GM18505 (cell line): ENCODE results near the gene SUFU.
"Not testable (repeated sequence)": the region's sequence is repeated elsewhere in the genome, so short reads cannot be mapped to it uniquely, and the experiment has no call there.

Experiments
- ATAC-seq: cut with Tn5 transposase; IDR thresholded peaks from one replicate; pipeline ENCODE4 v1.9.1; 2021; ENCODE audit not compliant: unreplicated experiment
- POLR2A ChIP-seq: IDR thresholded peaks from 4 replicates; pipeline ENCODE4 v1.6.1; 2011; ENCODE audit warnings: borderline replicate concordance; ENCODE audit not compliant: insufficient read depth, insufficient read length; ENCODE audit errors: extremely low read depth

The SUFU gene

GRCh38 chr10:102656026-102656425 lies 152.3 kb downstream of the SUFU start:
- ATAC-seq, result no peak
- no peak for TF ChIP-seq POLR2A

GRCh38 chr10:102656791-102657371 lies 153.1 kb downstream of the SUFU start:
- ATAC-seq, result no peak
- no peak for TF ChIP-seq POLR2A

DNA sequence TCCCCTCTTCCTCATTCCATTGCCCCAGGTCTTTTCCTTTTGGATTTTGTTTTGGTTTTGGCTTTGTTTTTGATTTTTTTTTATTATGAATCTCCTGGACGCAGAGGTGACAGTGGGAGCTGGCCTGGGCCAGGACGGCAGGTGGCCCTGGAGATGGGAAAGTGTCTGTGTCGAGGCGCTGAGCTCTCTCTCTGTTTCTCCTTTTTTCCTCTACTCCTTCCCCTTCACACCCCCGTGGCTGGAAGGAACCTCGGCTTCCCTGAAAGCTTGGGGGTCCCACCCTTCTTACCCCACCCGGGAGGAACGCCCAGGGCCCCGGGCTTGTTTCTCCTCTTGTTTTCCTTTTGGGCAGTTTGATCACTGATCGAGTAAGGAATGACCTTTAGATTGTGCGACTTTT lies 153.7 kb downstream of the SUFU start:
- no peak for ATAC-seq
- TF ChIP-seq POLR2A, result no peak

GRCh38 chr10:102657984-102658724 lies 154.4 kb downstream of the SUFU start:
- ATAC-seq, result no peak
- no peak for TF ChIP-seq POLR2A

DNA sequence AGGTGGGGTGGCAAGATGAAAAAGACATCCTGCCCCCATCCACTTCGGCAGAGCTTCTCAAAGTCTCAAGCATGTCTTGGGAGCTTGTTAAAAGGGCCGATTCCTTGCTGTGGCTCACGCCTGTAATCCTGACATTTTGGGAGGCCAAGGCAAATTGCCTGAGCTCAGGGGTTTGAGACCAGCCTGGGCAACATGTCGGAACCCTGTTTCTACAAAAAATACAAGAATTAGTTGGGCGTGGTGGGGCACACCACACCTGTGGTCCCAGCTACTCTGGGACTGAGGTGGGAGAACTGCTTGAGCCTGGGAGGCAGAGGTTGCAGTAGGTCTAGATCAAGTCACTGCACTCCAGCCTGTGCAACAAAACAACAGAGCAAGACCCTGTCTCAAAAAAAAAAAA lies 155.0 kb downstream of the SUFU start:
- no peak for ATAC-seq
- TF ChIP-seq POLR2A, result no peak

DNA sequence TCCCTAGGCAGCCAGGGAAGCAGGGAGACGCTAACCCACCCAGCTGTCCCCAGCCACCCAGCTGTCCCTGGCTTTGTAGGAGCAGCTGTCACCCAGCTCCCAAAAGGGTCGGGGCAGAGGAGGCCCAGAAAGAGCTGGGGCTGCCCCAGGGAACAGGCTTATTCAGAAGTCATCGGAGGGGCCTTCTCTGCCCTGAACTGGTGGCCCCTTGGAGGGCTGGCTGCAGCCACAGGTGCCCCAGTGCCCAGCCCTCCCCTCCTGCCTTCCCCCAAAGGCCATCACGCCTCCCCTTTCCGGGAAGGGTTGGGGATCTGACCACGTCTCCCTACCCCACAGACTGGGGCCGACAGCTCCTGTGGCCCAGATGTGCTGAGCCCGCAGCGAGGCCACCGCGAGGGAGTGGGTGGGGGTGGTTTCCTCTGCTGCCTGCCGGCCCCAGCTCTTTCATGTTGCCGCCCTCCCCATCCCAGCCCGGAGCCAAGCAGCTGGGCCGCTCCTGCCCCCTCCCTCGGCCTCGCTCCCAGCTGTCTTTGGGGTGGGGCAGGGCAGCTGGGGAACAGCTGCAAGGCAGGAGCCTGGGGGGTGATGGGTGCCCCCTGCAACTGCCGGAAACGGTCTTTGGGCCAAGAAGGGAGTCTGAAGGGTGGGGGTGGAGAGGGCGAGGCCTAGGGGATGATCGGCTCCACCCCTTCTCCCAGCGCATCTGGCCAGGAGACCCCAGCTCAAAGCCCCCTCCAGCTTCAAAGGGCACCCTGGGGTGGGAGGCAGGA lies 157.3 kb downstream of the SUFU start:
- peak; percentile 75 for ATAC-seq
- TF ChIP-seq POLR2A, result peak; percentile 53

- TF ChIP-seq POLR2A, result no peak
- no peak for ATAC-seq
Observed at GRCh38 chr10:102661658-102662028, 157.9 kb downstream of the SUFU start.

- ATAC-seq, result no peak
- no peak for TF ChIP-seq POLR2A
Observed at GRCh38 chr10:102665904-102666509, 162.2 kb downstream of the SUFU start.

- ATAC-seq, result not testable (repeated sequence)
Observed at GRCh38 chr10:102667411-102667810, 163.6 kb downstream of the SUFU start.

DNA sequence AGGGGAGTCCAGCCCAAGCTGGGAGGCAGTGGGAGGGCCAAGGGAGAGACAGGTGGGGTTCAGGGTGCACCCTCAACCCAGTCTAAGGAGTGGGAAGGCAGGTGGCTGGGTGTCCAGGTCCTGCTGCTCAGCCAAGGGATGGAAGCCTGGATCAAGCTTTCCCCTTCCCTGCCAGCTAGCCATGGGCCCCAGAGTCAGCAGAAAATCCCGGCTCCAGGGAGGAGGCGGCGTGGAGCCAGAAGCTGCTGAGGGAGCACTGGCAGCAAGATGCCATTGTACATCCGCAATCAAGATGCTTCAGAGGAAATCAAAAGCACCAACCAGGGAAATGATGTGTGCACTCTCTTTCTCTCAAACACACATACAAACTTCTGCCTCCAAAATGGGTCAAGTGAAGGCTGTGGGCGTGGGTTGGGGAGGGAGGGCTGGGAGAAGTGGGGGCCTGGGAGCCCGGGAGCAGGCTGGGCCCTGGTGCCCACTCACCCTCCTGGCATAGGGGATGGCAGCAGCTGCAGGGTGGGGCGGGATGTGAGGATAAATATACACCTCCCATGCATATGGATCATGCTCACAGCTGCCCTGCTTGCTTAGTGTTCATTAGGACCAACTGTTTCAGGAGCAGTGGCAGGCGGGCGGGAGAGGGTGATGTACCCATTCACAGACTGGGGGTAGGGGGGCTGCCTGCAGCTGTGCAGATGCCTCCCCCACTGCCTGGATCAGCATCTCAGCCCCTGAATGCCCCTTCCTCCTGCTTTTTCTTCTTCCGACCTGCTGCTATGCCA lies 164.7 kb downstream of the SUFU start:
- no peak for ATAC-seq
- TF ChIP-seq POLR2A, result no peak

- ATAC-seq, result no peak
- TF ChIP-seq POLR2A, result no peak
Observed at GRCh38 chr10:102669206-102670064, 165.7 kb downstream of the SUFU start.

DNA sequence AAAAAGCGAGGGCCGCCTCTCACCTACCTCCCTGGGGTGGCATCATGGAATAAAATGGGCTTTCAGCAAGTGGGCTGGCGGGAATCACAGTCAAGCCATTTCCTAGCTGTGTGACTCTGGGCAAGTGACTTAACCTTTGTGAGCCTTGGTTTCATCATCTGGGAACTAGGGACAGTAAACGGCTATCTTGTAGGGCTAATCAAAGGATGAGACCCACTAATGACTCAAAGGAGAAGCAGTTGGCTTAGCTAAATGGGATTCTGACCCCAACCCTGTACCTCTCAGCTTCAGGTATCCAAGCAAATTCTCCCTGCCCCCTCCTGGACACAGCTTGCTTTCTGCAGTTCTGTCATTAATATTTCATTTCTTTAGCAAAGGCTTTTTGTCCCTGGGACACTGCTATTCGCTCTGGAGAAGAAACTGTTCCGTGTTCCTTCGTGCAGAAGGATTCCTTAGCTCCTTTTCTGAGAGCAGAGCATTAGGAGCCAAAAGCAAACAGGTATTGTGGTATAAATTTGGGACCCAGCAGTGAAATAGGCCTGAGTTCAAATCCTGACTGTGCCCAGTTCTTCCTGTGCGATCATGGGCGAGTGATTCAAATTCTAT lies 166.4 kb downstream of the SUFU start:
- no peak for ATAC-seq
- TF ChIP-seq POLR2A, result no peak
